ENCODE measurements around the gene XNDC1N. TPM values are rescaled to one million over a fixed set of nuclear protein-coding genes. Genes with fewer than 3 reads are reported as not detected.

Gene XNDC1N, protein sequence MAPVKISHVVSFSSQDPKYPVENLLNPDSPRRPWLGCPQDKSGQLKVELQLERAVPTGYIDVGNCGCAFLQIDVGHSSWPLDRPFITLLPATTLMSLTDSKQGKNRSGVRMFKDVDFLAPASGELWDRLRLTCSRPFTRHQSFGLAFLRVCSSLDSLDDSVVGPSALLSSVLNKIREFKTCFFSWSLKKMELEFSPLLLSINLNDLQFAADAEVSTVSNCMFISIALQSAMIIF
- 1 to 10 TPM; 6.0 to 9.7 (median 8.0) TPM for polyA plus RNA-seq (ENCODE audit: insufficient read length in 4 of 4)

DNA sequence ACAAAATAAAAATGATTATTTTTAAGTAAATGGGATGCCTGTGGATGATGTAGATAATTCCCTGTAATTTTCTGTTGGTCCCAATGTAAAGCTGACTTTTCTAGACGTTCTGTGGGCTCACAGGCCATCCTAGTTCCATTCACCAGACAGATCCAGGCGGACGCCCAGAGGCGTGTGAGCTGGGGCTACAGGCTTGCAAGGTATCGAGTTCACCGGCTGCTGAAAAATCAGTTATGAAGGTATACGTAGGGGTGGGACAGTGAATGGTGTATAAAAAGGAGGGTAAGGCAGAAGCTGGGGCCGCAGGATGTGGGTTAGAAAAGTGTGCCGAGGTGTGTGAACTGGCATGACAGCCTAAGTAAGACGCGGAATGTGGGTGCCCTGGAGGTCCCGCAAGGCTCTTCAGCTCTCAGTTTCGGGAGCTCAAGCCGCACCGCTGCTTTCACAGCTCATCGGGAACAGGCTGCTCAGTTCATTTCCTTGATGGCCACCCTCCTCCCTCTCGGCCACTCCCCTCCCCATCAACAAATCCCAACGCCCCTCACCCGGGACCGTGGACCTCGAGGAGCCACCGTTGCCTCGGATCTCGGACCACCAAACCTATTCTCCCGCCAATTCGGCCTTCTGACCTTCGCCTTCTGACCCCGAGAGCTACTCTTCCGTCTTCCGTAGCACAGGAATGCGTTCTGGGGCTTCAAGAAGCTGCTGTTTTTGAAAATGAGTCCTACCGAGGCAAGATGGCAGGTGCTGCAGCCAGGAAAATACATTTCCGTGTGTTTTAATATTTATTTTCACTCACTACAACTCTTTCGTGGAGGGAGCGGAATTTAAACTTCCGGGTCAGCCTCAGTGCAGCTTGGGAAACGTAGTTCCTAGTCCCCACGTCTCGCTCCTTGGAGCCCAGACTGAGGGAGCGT, at the start of gene XNDC1N:
Gene XNDC1N, minus strand, starts transcription at position 775 of the 917 bp plus-strand sequence. CDS start 5,241 bp downstream, outside the sequence.
- DNase-seq (ENCODE audit: low read depth in 4 of 4, low spot score in 2 of 4): peak in 3 of 4 donors; percentile 95 to 97 (median 95)

DNA sequence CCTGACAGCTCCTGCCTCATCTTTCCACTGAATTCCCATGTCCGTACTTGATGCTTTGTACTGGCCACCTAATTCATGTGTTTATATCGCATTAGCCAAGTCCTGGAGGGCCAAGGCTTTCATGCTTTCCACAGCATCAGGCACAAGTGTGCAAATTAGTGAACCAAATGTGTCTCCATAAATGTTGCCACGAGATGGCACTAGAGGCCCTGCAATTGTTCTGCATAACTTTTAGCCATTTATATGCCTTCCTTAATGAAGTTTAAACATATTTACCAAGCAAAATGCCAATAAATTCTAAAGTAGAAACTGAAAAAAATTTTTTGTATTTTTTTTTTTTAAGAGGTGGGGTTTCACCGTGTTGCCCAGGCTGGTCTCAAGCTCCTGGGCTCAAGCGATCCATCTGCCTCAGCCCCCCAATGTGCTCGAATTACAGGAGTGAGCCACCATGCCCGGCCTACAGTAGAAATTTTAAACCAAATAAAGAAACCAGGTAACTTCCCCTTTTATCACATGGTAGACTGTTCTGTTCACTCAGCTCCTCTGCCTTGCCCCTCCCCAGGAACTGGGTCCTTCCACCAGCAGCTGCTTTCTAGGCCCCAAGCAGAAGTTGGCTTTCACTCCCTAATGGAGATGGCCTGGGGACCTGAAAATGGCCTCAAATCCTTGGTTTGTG, 49.5 kb upstream of the XNDC1N start:
- DNase-seq (ENCODE audit: low read depth in 4 of 4, low spot score in 2 of 4): peak in 1 of 4 donors; percentile 50

DNA sequence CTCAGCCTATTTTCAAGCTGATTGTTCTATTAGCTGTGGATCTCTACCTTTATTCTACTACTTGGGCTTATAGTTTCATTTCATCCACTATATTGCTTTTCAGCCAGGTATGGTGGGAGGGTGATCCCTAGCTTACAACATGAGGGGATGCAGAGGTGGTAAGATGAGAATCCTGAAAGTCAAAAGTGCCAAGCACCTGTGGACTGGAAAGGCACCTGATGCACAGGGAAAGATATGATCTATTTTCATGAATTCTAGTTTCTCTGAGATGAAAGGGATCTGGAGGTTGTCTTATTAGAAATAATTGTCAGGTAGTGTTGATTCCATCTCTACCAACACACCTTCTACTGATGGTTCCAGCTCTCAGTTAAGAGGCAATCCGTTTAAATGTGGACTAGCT, 48.7 kb upstream of the XNDC1N start:
- DNase-seq (ENCODE audit: low read depth in 4 of 4, low spot score in 2 of 4): no peak

DNA sequence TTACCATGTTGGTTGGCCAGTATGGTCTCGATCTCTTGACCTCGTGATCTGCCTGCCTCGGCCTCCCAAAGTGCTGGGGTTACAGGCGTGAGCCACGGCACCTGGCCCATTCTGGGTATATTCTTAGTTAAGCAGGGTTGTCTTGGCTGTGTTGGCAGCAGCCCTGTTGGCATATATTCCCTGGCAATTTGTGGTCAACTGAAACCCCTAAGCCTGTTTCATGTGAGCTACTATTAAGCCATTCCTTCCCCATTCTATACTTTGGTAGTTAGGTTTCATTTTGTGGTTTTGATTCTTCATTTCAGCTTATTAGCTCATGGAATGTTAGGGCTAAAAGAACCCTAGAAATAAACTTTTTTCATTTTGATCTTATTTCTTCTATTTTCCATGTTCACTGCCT, 48.2 kb upstream of the XNDC1N start:
- no peak for DNase-seq (ENCODE audit: low read depth in 4 of 4, low spot score in 2 of 4)

DNA sequence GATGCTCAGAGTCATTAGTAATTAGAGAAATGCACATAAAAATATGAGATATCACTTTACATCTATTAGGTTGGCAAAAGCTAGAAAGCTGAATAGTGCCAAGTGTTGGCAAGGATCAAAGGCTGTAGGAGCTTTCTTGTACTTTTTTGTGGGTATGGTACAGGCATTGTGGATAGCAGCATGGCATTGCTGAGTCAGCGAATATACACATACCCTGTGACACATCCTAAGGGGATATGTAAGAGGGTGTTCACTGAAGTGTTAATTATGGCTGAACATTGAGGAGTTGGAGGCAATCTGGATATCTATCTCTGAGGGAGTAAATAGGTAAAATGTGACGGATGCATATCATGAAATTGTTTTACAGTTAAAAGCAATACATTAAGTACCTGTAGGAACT, 43.3 kb upstream of the XNDC1N start:
- no peak for DNase-seq (ENCODE audit: low read depth in 4 of 4, low spot score in 2 of 4)

DNA sequence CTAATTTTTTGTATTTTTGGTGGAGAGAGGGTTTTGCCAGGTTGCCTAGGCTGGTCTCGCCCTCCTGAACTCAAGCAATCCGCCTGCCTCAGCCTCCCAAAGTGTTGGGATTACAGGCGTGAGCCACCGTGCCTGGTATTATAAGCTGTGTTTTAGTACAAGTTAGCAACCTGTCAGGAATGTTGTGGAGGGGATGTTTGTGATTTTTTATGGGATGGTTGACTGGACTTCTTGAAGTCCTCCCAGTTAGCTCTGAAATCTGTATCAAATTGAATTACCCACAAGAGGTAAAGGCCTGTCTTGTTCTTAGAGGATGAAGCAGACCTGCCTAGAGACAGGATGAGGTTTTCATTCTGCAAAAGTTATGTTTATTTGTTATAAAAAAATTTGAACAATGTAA, 36.2 kb upstream of the XNDC1N start:
- DNase-seq (ENCODE audit: low read depth in 4 of 4, low spot score in 2 of 4): no peak

DNA sequence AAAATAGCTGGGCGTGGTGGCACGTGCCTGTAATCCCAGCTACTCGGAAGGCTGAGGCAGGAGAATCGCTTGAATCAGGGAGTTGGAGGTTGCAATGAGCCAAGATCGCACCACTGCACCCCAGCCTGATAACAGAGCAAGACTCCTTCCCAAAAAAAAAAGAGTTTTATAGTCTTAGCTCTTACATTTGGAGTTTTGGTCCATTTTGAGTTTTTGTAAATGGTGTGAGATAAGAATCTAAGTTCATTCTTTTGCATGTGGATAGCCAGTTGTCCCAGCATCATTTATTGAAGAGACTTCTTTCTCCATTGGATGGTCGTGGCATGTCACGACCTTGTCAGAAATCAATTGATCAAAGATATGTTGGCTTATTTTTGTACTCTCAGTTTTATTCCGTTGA, 35.1 kb upstream of the XNDC1N start:
- DNase-seq (ENCODE audit: low read depth in 4 of 4, low spot score in 2 of 4): no peak

DNA sequence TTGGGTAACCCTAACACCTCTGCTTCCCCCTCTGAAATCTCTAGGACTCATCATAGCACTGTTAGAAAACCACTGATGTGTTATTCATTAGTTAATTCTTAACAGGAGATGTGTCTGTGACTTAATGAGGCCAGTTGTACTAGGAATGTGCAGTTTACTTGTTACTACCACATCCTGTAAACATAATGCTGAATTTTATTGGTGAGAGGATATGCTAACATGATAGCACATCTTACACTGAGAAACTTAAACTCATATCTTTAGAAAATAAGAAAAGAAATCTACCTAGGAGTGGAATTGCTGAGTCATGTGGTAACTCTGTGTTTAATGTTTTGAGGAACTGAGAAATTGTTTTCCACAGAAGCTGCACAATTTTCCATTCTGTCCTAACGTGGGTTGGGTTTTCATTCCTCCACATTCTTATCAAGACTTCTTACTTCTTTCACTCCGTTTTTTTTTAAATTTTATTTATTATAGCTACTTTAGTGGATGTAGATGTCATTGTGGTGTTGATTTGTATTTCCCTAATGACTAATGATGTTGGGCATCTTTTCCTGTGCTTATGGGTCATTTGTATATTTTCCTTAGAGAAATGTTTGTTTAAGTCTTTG, 34.1 kb upstream of the XNDC1N start:
- no peak for DNase-seq (ENCODE audit: low read depth in 4 of 4, low spot score in 2 of 4)

DNA sequence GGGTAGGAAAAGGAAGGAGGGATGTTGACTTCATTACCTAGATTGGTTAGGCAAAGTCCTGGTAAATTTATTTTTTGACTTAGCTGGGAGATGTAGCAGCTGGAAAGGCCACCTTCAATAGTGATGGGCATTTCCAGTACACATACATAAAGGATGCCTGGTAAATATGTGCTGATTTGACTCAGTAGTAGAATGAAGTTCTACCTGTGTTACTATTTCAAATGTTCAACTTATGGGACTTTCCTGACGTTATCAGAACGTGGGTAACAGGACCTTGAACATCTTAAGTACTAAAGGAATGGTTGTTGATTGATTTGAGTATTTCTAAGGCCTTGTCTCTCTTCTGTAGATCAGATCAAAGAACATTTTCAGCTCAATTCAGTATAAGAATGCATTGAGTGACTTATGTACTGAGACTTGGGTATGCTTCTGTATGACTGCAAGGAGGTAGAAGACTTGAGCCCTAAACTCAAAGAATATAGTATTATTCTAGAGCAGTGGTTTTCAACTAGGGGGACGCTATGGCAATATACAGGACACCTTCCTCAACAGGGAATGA, 27.6 kb upstream of the XNDC1N start:
- no peak for DNase-seq (ENCODE audit: low read depth in 4 of 4, low spot score in 2 of 4)

DNA sequence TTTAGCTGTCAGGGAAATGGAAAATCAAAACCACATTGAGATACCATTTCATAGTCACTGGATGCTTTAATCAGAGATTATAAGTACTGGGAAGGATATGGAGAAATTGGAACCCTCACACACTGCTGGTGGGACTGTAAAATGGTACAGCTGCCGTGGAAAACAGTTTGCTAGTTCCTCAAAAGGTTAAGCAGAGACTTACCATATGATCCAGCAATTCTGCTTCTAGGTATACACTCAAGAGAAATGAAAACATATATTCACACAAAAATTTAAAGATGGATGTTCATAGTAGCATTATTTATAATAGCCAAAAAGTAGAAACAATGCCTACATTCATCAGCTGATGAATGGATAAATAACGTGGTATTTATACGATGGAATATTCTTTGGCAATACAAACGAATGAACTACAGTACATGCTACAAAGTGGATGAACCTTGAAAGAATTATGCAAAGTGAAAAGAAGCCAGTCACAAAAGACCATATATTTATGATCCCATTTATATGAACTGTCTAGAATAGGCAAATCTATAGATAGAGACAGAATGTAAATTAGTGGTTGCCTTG, 23.4 kb upstream of the XNDC1N start:
- no peak for DNase-seq (ENCODE audit: low read depth in 4 of 4, low spot score in 2 of 4)

DNA sequence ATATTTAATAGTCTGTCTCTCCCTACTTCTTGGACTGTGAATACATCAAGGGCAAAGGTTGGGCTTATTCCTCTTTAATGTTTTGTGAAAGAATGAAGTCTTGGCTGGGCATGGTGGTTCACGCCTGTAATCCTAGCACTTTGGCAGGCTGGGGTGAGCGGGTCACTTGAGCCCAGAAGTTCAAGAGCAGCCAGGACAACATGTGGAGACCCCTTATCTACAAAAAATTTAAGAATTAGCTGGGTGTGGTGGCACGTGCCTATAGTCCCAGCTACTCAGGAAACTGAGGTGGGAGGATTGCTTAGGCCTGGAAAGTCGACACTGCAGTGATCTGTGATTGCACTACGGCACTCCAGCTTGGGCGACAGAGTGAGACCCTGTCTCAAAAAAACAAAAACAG, 20.6 kb upstream of the XNDC1N start:
- no peak for DNase-seq (ENCODE audit: low read depth in 4 of 4, low spot score in 2 of 4)

DNA sequence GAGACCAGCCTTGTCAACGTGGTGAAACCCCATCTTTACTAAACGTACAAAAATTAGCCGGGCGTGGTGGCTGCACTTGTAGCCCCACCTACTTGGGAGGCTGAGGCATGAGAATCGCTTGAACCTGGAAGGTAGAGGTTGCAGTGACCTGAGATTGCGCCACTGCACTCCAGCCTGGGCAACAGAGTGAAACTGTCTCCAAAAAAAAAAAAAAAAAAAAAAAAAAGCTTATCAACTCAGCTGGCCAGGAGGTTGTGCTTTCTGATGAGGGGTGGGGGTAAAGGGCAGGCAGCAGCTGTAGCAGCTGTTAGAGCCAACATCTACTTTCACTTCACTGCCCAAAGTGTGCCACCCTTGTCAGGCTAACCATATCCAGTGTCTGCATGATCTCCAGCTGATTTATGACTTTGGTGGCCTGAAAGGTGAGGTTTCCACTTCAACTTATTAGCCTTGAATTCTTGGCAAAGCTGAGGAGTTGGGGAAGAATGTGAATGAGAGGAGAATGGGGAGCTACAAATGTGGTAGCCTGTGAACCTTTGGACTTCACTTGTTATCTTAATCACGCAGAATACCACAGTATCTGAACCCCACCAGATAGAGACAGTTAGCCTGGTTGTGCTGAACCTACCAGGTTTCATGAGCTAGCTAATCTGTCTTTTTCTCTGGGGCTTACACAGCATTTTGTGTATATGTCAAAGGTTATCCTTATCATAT, 20.1 kb upstream of the XNDC1N start:
- DNase-seq (ENCODE audit: low read depth in 4 of 4, low spot score in 2 of 4): peak in 3 of 4 donors; percentile 28 to 43 (median 39)

DNA sequence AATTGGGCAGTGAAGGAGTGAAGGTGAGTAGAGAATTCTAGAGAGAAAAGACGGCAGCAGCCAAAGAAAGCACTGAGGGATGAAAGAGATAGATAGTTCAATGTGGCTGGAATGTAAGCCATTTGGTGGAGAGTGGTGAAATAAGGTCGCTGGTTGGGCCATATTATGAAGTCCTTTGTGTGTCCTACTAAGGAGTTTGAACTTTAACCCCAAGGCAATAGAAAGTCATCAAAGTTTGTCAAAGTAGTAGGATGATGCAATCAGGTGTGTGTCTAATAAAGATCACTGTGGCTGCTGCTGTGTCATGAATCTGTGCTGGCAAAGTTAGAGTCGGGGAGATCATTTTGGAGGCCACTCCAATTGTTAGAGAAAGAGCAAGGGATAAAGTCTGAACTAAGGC, 19.1 kb upstream of the XNDC1N start:
- no peak for DNase-seq (ENCODE audit: low read depth in 4 of 4, low spot score in 2 of 4)

DNA sequence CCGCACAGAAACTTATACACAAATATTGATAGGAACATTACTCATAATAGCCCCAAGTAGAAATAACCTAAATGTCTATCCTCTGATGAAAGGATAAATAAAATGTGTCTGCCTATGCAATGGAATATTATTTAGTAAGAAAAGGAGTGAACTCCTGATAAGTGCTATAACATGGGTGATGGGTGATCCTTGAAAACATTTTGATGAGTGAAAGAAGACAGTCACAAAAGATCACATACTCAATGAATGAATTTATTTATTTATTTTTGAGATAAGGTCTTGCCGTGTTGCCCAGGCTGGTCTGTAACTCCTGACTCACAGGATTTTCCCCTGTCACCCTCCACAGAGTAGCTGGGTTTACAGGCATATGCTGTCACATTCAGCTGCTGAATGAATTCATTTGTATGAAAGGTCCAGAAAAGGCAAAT, 17.8 kb upstream of the XNDC1N start:
- DNase-seq (ENCODE audit: low read depth in 4 of 4, low spot score in 2 of 4): no peak

DNA sequence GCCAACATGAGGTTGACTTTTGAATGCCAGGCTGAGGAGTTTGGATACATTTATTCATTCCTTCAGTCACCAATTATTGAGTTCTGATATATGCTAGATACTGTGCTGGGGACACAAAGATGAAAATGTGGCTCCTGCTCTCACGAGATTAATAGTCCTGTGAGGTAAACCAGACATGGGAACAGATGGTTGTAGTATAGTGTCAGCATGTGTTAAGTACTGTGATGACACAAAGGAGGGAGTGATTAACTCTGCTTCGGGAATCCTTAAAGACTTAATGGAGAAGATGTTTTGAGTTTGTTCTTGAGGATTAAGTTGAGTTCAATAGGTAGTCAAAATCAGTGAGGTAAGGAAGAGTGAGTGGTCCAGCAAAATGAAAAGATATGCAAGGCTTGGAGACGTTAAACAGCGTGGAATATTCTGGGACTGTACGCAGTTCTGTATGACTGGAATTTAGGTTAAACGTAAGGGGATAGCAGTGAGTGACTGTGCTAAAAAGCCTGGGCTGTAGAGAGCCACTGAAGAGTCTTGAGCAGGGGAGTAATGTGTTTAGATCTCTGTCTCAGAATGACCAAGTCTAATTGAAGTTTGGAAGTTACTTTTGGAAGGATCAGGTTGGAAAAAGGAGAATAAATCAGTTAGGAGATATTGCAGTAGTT, 12.3 kb upstream of the XNDC1N start:
- DNase-seq (ENCODE audit: low read depth in 4 of 4, low spot score in 2 of 4): no peak

DNA sequence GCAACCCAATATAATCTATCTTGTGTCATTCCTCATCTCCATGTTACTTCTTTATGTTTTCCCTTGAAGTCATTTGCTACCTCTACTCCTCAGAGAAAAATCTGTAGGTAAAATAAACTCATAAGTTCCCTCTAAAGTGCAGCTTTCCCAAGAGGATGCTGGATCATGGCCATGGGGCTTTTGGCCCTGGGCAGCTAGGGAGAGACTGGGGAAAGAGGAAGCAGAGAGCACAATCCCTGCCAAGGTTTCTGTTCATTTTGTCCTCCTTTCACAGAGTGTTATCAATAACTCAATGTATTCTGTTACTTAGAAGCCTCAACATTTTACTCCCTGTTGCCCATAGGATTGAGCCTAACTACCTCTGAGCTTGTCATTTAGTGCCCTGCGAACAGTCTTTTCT, 9.4 kb upstream of the XNDC1N start:
- no peak for DNase-seq (ENCODE audit: low read depth in 4 of 4, low spot score in 2 of 4)

DNA sequence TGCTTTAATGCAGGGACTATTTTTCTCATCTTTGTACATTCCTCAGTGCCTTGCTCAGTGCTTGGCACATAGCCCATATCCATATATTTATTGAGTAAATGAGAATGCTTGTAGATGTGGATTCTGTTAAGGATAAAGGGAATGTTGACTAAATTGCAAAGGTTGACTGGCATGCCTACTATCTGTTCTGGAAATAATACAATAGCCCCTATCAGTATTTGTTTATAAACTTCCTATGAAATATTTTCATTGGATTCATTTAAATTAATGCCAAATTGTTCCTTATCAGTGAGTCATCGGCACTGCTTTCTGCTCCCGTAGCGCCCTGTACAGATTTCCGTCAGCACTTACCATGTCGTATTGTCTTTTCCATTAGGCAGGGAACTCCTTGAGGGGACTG, 8.4 kb upstream of the XNDC1N start:
- DNase-seq (ENCODE audit: low read depth in 4 of 4, low spot score in 2 of 4): no peak

DNA sequence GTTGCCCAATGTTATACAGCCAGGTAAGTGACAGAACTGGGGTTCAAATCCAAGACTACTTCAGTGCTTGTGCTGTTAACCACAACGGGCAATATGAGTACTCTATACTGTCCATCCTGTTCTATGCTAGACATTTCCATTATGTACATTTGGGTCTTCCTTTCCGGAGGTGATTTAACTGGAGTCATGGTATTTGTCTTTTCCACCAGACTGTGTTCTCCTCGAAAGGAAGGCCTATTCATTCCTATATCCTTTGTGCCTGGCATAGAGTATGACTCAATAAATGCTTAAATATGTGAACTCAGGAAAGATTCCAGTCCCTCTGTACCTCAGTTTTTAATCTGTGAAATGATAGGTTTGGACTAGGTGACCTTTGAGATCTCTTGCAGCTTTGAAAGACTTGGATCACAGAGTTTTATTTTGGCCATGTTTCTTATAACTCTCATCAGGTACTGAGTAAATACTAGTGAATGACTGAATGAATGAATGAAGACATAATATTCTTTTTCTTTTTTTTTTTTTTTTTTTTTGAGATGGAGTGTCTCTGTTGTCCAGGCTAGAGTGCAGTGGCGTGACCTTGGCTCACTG, 7.0 kb upstream of the XNDC1N start:
- DNase-seq (ENCODE audit: low read depth in 4 of 4, low spot score in 2 of 4): no peak

DNA sequence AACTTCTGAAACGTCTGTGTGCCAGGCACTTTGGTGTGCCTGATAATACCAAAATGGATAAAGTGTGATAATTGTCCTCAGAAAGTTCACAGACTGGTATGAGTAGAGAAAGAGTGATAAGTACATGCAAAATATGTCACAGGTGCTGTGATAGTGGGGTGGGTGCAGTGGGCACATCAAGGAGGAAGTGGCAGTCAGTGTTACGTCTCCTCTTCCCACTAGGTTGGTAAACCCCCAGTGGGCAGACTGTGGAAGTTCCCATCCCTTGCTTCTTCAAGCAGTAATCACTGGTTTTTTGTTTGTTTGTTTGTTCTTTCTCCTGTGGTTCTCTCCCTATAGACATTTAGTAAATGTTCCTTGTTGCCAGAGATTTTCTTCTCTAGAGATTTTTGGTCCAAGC, 5.8 kb upstream of the XNDC1N start:
- DNase-seq (ENCODE audit: low read depth in 4 of 4, low spot score in 2 of 4): no peak

Data from left renal cortex interstitium (tissue), 4 donors.